Brain microvascular endothelial cell (primary cell): ENCODE results near the gene SHISA8.

Experiments used
- DNase-seq: peaks from one replicate; pipeline ENCODE4 v3.0.0-alpha.2; 2020
- H3K27ac ChIP-seq: fragments of 250-450 bp; sonication (Bioruptor Pico); 2 replicates; pipeline ENCODE4 v1.5.1; 2020; ENCODE audit warnings: mild to moderate bottlenecking, moderate library complexity
- H3K27me3 ChIP-seq: fragments of 250-450 bp; sonication (Bioruptor Pico); replicated peaks from 2 replicates; pipeline ENCODE4 v1.5.1; 2020; ENCODE audit warnings: mild to moderate bottlenecking
- H3K36me3 ChIP-seq: fragments of 250-450 bp; sonication (Bioruptor Pico); replicated peaks from 2 replicates; pipeline ENCODE4 v1.5.1; 2020; ENCODE audit warnings: mild to moderate bottlenecking
- H3K4me3 ChIP-seq: 2 replicates; pipeline ENCODE4 v1.5.1; 2011; ENCODE audit warnings: low read depth, mild to moderate bottlenecking, control low read depth, low read length, moderate library complexity
- CTCF ChIP-seq: IDR thresholded peaks from 2 replicates; pipeline ENCODE4 v1.5.1; 2011; ENCODE audit warnings: low read depth, mild to moderate bottlenecking, moderate library complexity, low read length, control low read depth, inconsistent platforms; ENCODE audit errors: missing control alignments
- in situ Hi-C: cut with HindIII; loops from 2 replicates; pipeline ENCODE4 v1.10.0; 2017; ENCODE audit warnings: low sequenced_read_pairs, low pct_ligation_motif_present

Gene SHISA8

GRCh38 chr22:41935015-41935351 lies 20.1 kb upstream of the SHISA8 start:
- H3K36me3 ChIP-seq, result no peaks in the 10 kb centered on the region
- no peak for DNase-seq
- no peaks in the 10 kb centered on the region for H3K27me3 ChIP-seq
- H3K27ac ChIP-seq, result no peak overlapping the region
- in situ Hi-C loops, result no loop called here
- H3K4me3 ChIP-seq, result no peak overlapping the region
- TF ChIP-seq CTCF, result no peak

- TF ChIP-seq CTCF, result no peak
- Histone ChIP-seq H3K27me3 (no peaks in the 10 kb centered on the region), H3K36me3 (no peaks in the 10 kb centered on the region), H3K4me3 (no peak overlapping the region), H3K27ac (no peak overlapping the region)
- in situ Hi-C loops, result no loop called here
- DNase-seq, result no peak
These were observed 19.6 kb upstream of the SHISA8 start for GRCh38 chr22:41934284-41935014.

DNA sequence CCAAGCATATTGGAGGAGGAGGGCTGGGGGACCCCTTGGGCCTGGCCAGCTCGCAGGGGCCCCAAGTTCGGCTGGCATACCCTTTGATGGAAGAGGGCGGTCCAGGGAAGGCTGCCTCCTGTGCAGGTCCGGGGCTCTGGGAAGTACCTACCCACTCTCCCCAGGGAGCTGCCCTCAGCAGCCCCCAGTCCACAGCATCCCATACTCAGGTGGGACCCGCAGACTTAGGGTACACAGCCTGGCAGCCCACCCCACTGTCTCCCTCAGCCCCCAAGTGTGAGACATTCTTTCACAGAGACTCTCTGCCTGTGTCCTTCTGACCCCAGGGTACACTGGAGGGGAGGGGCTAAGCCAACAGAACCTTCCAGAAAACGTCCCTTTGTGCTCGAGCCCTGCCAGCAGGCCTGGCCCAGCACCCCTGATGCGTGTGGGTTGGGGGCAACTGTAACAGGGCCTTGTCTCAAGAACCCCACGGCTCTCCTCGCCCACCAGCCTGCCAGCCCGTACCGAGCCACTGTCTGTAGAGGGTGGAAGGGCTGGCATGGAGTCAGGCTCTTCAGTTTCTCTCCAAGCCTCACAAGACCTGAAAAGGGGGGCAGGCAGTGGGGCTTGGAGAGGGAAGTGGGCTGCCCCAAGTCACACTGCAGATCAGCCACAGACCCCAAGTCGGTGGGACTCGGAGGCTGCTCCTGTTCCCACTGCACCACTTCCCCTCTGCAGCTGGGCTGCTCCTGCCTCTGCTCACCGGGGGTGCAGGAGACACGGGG lies 18.7 kb upstream of the SHISA8 start:
- no peak for TF ChIP-seq CTCF
- Histone ChIP-seq H3K27me3 (no peaks in the 10 kb centered on the region), H3K27ac (no peak overlapping the region), H3K36me3 (no peaks in the 10 kb centered on the region), H3K4me3 (no peak overlapping the region)
- in situ Hi-C loops, result no loop called here
- DNase-seq, result no peak

GRCh38 chr22:41932353-41932752 lies 17.5 kb upstream of the SHISA8 start:
- Histone ChIP-seq H3K27ac (no peak overlapping the region), H3K27me3 (no peaks in the 10 kb centered on the region), H3K36me3 (no peaks in the 10 kb centered on the region), H3K4me3 (no peak overlapping the region)
- TF ChIP-seq CTCF, result no peak
- DNase-seq, result no peak
- in situ Hi-C loops, result no loop called here

DNA sequence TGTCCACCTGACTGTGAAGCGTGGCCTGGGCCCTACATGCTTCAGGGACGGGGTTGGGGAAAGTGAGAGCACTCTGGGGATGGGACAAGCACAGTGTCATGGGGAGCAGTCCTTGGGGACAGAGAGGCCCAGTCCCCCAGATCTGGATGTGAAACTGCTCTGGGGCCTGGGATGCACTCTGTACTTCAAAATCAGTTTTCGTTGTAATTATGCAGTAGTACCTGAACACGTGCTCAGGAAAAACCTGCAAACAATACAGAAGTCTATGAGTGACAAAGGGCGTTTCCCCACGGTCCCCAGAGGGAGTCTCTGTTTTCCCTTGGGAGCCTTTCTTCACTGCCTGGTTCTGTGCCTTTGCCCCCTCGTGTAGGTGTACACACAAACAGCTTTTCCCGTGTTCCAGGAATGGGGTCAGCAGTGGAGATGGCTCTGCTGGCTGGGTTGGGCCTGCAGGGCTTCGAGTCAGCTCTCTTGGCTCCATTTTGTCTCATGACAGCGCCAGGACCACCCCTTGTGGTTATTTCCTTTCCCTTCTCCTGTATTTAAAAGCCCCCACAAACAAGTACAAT lies 16.9 kb upstream of the SHISA8 start:
- no peak overlapping the region for H3K4me3 ChIP-seq
- no peaks in the 10 kb centered on the region for H3K36me3 ChIP-seq
- H3K27me3 ChIP-seq, result no peaks in the 10 kb centered on the region
- no peak for TF ChIP-seq CTCF
- no peak for DNase-seq
- in situ Hi-C loops, result no loop called here
- H3K27ac ChIP-seq, result no peak overlapping the region
